K562 (cell line): Measurements from ENCODE around the gene GNG11. TPM values are rescaled to one million over a fixed set of nuclear protein-coding genes. Genes with fewer than 3 reads are reported as not detected.

Source experiments
- ATAC-seq: fragments of 200-7000 bp; cut with Tn5 transposase; 3 replicates; pipeline ENCODE4 v1.9.1; 2020; ENCODE audit warnings: moderate library complexity
- BruUV-seq: library from RNA; stranded (reverse); fragments of 400-500 nt; replicated peaks from 2 replicates; lab custom pipeline; 2021; lab: Mats Ljungman, UMichigan
- CTCF ChIA-PET: fragments of 300-600 bp; formaldehyde crosslinking; extraction: SDS; loops from one replicate; lab custom pipeline; 2021; ENCODE audit warnings: low intra/inter-chr PET ratio; lab: Yijun Ruan, JAX
- POLR2A ChIA-PET: fragments of 300-600, 350-650 bp; sonication (Branson Sonifier 250); formaldehyde crosslinking; extraction: SDS; loops from one replicate; lab custom pipeline; 2021; ENCODE audit warnings: antibody characterized with exemption, inconsistent platforms; lab: Yijun Ruan, JAX
- DNase-seq, 4 experiments: peaks; one replicate each; pipeline versions ENCODE4 v3.0.0 to v3.0.0-alpha.2; 2011 to 2018; ENCODE audit warnings: low spot score in 3 of 4, mixed read lengths in 3 of 4; ENCODE audit errors: extremely low read depth in 1 of 4
- FAIRE-seq: peaks from 2 replicates; lab custom pipeline; 2011; peaks lifted over from hg19 to GRCh38; lab: Jason Lieb, UNC
- H2AFZ ChIP-seq: 2 replicates; pipeline ENCODE4 v1.6.0; 2011; ENCODE audit warnings: low read depth, low read length, control low read depth, inconsistent platforms
- H3K27ac ChIP-seq: fragments of 200-600 bp; 3 replicates; pipeline ENCODE4 v1.8.0; 2011; ENCODE audit warnings: low read depth, mild to moderate bottlenecking, control low read depth, inconsistent platforms, low read length, moderate library complexity, mixed read lengths; ENCODE audit errors: extremely low read depth
- H3K27me3 ChIP-seq, 2 experiments: fragments of 300-600 bp in 1 of 2; 2 replicates in 1 of 2; 3 replicates in 1 of 2; pipeline versions ENCODE4 v1.6.0 to v1.8.0; 2011; ENCODE audit warnings: inconsistent platforms in 2 of 2, low read length in 2 of 2, mild to moderate bottlenecking in 1 of 2, mixed read lengths in 1 of 2, moderate library complexity in 1 of 2; ENCODE audit not compliant: control insufficient read depth in 2 of 2, insufficient read depth in 2 of 2
- H3K36me3 ChIP-seq: fragments of 300-600 bp; 3 replicates; pipeline ENCODE4 v1.8.0; 2011; ENCODE audit warnings: mild to moderate bottlenecking, low read length, inconsistent platforms; ENCODE audit not compliant: control insufficient read depth, insufficient read depth
- H3K4me1 ChIP-seq, 2 experiments: fragments of 200-600 bp in 1 of 2; replicated peaks in 1 of 2; 2 replicates in 1 of 2; 3 replicates in 1 of 2; pipeline versions ENCODE4 v1.5.1 to v1.8.0; 2011; ENCODE audit warnings: inconsistent platforms in 2 of 2, low read length in 2 of 2, mild to moderate bottlenecking in 1 of 2, mixed read lengths in 1 of 2, moderate library complexity in 1 of 2; ENCODE audit not compliant: control insufficient read depth in 2 of 2, insufficient read depth in 2 of 2
- H3K4me2 ChIP-seq: 2 replicates; pipeline ENCODE4 v1.6.1; 2011; ENCODE audit warnings: low read length, control low read depth, inconsistent platforms, mixed read lengths; ENCODE audit not compliant: insufficient read depth
- H3K4me3 ChIP-seq: fragments of 200-600 bp; sonication (generic), shearing (Covaris generic); 2 replicates; pipeline ENCODE4 v1.5.1; 2016; ENCODE audit warnings: control low read depth, inconsistent platforms
- H3K79me2 ChIP-seq: fragments of 200-600 bp; 3 replicates; pipeline ENCODE4 v1.8.0; 2011; ENCODE audit warnings: low read length, inconsistent platforms; ENCODE audit not compliant: control insufficient read depth, insufficient read depth
- H3K9ac ChIP-seq, 2 experiments: 2 replicates each; pipeline versions ENCODE4 v1.6.0 to v1.6.1; 2011; ENCODE audit warnings: low read depth in 2 of 2, low read length in 2 of 2, control low read depth in 1 of 2, inconsistent platforms in 1 of 2, mild to moderate bottlenecking in 1 of 2, mixed read lengths in 1 of 2; ENCODE audit not compliant: insufficient read depth in 1 of 2
- H3K9me1 ChIP-seq: one replicate; pipeline ENCODE4 v1.6.0; 2011; ENCODE audit warnings: inconsistent platforms, mild to moderate bottlenecking, low read length, moderate library complexity; ENCODE audit not compliant: control insufficient read depth, insufficient read depth
- H3K9me3 ChIP-seq: replicated peaks from 2 replicates; pipeline ENCODE4 v1.5.1; 2011; ENCODE audit warnings: low read depth, low read length, inconsistent platforms; ENCODE audit not compliant: control insufficient read depth, insufficient read depth
- H4K20me1 ChIP-seq: replicated peaks from 2 replicates; pipeline ENCODE4 v1.6.1; 2011; ENCODE audit warnings: low read length, inconsistent platforms, mixed read lengths; ENCODE audit not compliant: control insufficient read depth, insufficient read depth
- BRCA1 ChIP-seq, 2 experiments: fragments of 450-650 bp in 1 of 2; sonication (generic) in 1 of 2; formaldehyde crosslinking in 1 of 2; IDR thresholded peaks; 2 replicates each; pipeline versions ENCODE4 v1.5.0 to v1.6.1; 2017 to 2020; ENCODE audit warnings: mild to moderate bottlenecking in 1 of 2, missing genetic modification reagents in 1 of 2
- PTRF ChIP-seq: fragments of 450-650 bp; IDR thresholded peaks from 2 replicates; pipeline ENCODE4 v1.6.1; 2016; ENCODE audit warnings: mild to moderate bottlenecking, missing genetic modification characterization, missing compliant biosample characterization
- SMARCE1 ChIP-seq: fragments of 450-650 bp; IDR thresholded peaks from 2 replicates; pipeline ENCODE4 v1.7.1; 2016; ENCODE audit warnings: mild to moderate bottlenecking
- ZNF644 ChIP-seq: fragments of 200-800 bp; sonication (Bioruptor generic); IDR thresholded peaks from 2 replicates; pipeline ENCODE4 v1.6.1; 2016; ENCODE audit warnings: low read depth, missing genetic modification characterization, missing compliant biosample characterization
- WGBS: fragments of 100-300 bp; shearing (Covaris generic); methylation state at CpG from one replicate; pipeline ENCODE4 v1.1.6; 2016; ENCODE audit warnings: low coverage, mixed read lengths; ENCODE audit not compliant: insufficient coverage; ENCODE audit errors: missing lambda C conversion rate; 5-methylcytosine and 5-hydroxymethylcytosine counted together
- in situ Hi-C: fragments of 300-500 bp; cut with MboI; formaldehyde crosslinking; loops from 4 replicates; pipeline ENCODE4 v1.15.0; 2018; ENCODE audit warnings: inconsistent platforms, mixed read lengths
- intact Hi-C: fragments of 100-400 bp; cut with micrococcal nuclease; formaldehyde crosslinking; loops from 2 replicates; pipeline ENCODE4 v1.14.2; 2022
- polyA plus RNA-seq, 8 experiments: library from polyadenylated mRNA; depleted of rRNA in 4 of 8; stranded (reverse) in 5 of 8; unstranded in 3 of 8; fragments of >200 nt; fragmentation: Nextera tagmentation in 2 of 8; fragmentation: Illumina TruSeq in 1 of 8; extraction: Ambion mirVana in 2 of 8; extraction: Trizol in 1 of 8; gene quantifications; 2 replicates each; pipeline versions ENCODE4 v1.2.1 to v1.2.3, GENCODE V29; 2011 to 2014; ENCODE audit warnings: inconsistent platforms in 1 of 8, missing spikeins in 1 of 8
- total RNA-seq, 7 experiments: library from RNA; depleted of rRNA in 6 of 7; stranded (reverse); fragments of >200 nt in 6 of 7; fragmentation: Illumina TruSeq in 2 of 7; extraction: Trizol in 2 of 7; gene quantifications; 2 replicates each; pipeline versions ENCODE4 v1.2.1 to v1.2.3, GENCODE V29; 2011 to 2021; ENCODE audit warnings: low replicate concordance in 1 of 7
- TF ChIP-seq, protein P1 (sequence below): IDR thresholded peaks from 3 replicates; pipeline ENCODE4 v1.6.1; 2011; ENCODE audit warnings: borderline replicate concordance, mild to moderate bottlenecking, moderate library complexity; ENCODE audit not compliant: insufficient read length; ENCODE audit errors: extremely low read depth
- TF ChIP-seq, protein P2 (sequence below), 2 experiments: fragments of 450-650 bp; conservative IDR thresholded peaks; 2 replicates each; pipeline ENCODE4 v1.6.1; 2017; ENCODE audit warnings: mild to moderate bottlenecking in 2 of 2, moderate library complexity in 2 of 2

Gene GNG11
- total and polyA plus RNA-seq, 9 of the 15 experiments (the other 6 are each of a cell fraction or from before 2014, with no cell fraction given), result 0.06 TPM; not detected in 8

DNA sequence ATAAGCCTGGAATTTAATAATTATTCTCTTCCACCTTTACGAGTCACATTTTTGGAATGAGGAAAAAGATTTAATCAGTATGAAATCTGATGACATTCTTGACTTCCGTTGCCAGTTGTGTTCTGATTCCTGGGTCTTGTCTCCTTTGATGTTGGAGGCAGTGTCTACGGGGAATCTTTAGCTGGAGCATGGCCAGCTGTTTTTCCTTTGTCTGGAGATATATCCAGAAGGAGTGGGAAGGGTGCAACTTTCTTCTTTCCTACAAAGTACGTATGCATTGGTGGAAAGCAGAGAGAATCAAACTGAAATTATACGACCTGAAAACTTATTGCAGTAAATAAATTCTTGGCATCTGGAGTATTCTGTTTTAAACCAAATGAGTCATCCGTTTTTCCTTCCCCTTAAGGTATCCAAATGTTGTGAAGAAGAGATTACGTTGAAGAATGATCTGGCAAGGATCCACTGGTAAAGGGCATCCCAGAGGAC, 6.9 kb upstream of the GNG11 start:
- no peak overlapping the region for H3K27ac ChIP-seq
- ATAC-seq (no peak), FAIRE-seq (no peak)

More for the DNA sequence above, 6.9 kb upstream of the GNG11 start:
- H4K20me1 ChIP-seq, result no peaks in the 10 kb centered on the region
- H2AFZ ChIP-seq, result no peak overlapping the region
- in situ Hi-C loops, result no loop called here
- H3K4me3 ChIP-seq, result no peak overlapping the region
- ChIA-PET CTCF (no interaction called here), POLR2A (no interaction called here)
- no peak for DNase-seq
- no peaks in the 10 kb centered on the region for H3K9me3 ChIP-seq
- TF ChIP-seq ZNF644 (no peak), BRCA1 (IDR thresholded peaks at IDR 0.05) (no peak), BRCA1 (CRISPR knock-in tag; IDR thresholded peaks at IDR 0.05) (no peak), PTRF (tag) (no peak), SMARCE1 (no peak)
- TF ChIP-seq, protein P1, sequence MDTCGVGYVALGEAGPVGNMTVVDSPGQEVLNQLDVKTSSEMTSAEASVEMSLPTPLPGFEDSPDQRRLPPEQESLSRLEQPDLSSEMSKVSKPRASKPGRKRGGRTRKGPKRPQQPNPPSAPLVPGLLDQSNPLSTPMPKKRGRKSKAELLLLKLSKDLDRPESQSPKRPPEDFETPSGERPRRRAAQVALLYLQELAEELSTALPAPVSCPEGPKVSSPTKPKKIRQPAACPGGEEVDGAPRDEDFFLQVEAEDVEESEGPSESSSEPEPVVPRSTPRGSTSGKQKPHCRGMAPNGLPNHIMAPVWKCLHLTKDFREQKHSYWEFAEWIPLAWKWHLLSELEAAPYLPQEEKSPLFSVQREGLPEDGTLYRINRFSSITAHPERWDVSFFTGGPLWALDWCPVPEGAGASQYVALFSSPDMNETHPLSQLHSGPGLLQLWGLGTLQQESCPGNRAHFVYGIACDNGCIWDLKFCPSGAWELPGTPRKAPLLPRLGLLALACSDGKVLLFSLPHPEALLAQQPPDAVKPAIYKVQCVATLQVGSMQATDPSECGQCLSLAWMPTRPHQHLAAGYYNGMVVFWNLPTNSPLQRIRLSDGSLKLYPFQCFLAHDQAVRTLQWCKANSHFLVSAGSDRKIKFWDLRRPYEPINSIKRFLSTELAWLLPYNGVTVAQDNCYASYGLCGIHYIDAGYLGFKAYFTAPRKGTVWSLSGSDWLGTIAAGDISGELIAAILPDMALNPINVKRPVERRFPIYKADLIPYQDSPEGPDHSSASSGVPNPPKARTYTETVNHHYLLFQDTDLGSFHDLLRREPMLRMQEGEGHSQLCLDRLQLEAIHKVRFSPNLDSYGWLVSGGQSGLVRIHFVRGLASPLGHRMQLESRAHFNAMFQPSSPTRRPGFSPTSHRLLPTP, result no peak
- TF ChIP-seq, protein P2, sequence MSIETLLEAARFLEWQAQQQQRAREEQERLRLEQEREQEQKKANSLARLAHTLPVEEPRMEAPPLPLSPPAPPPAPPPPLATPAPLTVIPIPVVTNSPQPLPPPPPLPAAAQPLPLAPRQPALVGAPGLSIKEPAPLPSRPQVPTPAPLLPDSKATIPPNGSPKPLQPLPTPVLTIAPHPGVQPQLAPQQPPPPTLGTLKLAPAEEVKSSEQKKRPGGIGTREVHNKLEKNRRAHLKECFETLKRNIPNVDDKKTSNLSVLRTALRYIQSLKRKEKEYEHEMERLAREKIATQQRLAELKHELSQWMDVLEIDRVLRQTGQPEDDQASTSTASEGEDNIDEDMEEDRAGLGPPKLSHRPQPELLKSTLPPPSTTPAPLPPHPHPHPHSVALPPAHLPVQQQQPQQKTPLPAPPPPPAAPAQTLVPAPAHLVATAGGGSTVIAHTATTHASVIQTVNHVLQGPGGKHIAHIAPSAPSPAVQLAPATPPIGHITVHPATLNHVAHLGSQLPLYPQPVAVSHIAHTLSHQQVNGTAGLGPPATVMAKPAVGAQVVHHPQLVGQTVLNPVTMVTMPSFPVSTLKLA (conservative IDR thresholded peaks at IDR 0.05), result no peak
- intact Hi-C loops, result no loop called here
- H3K9ac ChIP-seq, result no peak overlapping the region
- no peaks in the 10 kb centered on the region for H3K79me2 ChIP-seq
- no peaks in the 10 kb centered on the region for H3K9me1 ChIP-seq
- BruUV-seq, result no TSS peak
- no peaks in the 10 kb centered on the region for H3K27me3 ChIP-seq
- no peaks in the 10 kb centered on the region for H3K36me3 ChIP-seq
- H3K4me2 ChIP-seq, result no peak overlapping the region
- H3K4me1 ChIP-seq, result no peaks in the 10 kb centered on the region
- 0% methylated on average over 7 of the region's 7 CpGs for WGBS
